Testis (tissue), 3 donors: Measurements from ENCODE around the gene TEP1. TPM values are rescaled to one million over a fixed set of nuclear protein-coding genes. Genes with fewer than 3 reads are reported as not detected.

Experiments used
- DNase-seq: peaks from one replicate; pipeline ENCODE4 v3.0.0-alpha.2; 2019
- H3K27ac ChIP-seq, 2 donors: fragments of 200-600 bp; sonication (generic); one replicate each; pipeline ENCODE4 v1.5.1; 2019
- H3K27me3 ChIP-seq: fragments of 200-600 bp; sonication (generic); one replicate; pipeline ENCODE4 v1.5.1; 2019
- H3K36me3 ChIP-seq: fragments of 200-600 bp; sonication (generic); one replicate; pipeline ENCODE4 v1.5.1; 2017; ENCODE audit warnings: low read depth; ENCODE audit errors: missing control alignments
- H3K4me1 ChIP-seq: fragments of 200-600 bp; sonication (generic); one replicate; pipeline ENCODE4 v1.5.1; 2019
- H3K4me3 ChIP-seq, 2 donors: fragments of 200-600 bp; sonication (generic); one replicate each; pipeline ENCODE4 v1.5.1; 2017 to 2019
- H3K9me3 ChIP-seq: fragments of 200-600 bp; sonication (generic); one replicate; pipeline ENCODE4 v1.5.1; 2017
- CTCF ChIP-seq, 3 experiments: fragments of 450-650 bp in 2 of 3; fragments of 200-600 bp in 1 of 3; sonication (generic) in 1 of 3; IDR thresholded peaks; one replicate each; pipeline ENCODE4 v1.5.1; 2016 to 2019; ENCODE audit warnings: antibody characterized with exemption in 3 of 3, mild to moderate bottlenecking in 2 of 3, moderate library complexity in 1 of 3
- POLR2A ChIP-seq: fragments of 450-650 bp; IDR thresholded peaks from one replicate; pipeline ENCODE4 v1.6.1; 2017; ENCODE audit warnings: antibody characterized with exemption, mild to moderate bottlenecking, moderate library complexity
- WGBS, 2 donors: methylation state at CpG; one replicate each; pipeline ENCODE4 v1.1.5; 2018; 5-methylcytosine and 5-hydroxymethylcytosine counted together
- intact Hi-C: fragments of 100-400 bp; cut with DNase I; formaldehyde crosslinking; loops from one replicate; pipeline ENCODE4 v1.15.1; 2023; ENCODE audit warnings: low total_unique reads
- polyA plus RNA-seq: library from polyadenylated mRNA; stranded (reverse); fragments of 350-450 nt; fragmentation: Illumina TruSeq; extraction: RNeasy Lipid Tissue Mini Kit (QIAGEN cat#74804); gene quantifications from one replicate; pipeline ENCODE4 v1.2.3, GENCODE V29; 2014; ENCODE audit warnings: low read depth, low replicate concordance; ENCODE audit not compliant: insufficient read depth
- total RNA-seq, 2 donors: library from RNA; depleted of rRNA; stranded (reverse); fragments of >200 nt; gene quantifications; one replicate each; pipeline ENCODE4 v1.2.3, GENCODE V29; 2016

Gene TEP1
- total and polyA plus RNA-seq, 3 donors from 2014 or later, result 11.6 to 19.1 (median 16.5) TPM

- 43 to 50% methylated on average over 2 of the region's 2 CpGs for WGBS, 2 donors
- Histone ChIP-seq H3K9me3 (no peaks in the 10 kb centered on the region), H3K4me3 (no peak overlapping the region), H3K36me3 (no peaks in the 10 kb centered on the region), H3K27me3 (no peaks in the 10 kb centered on the region), H3K4me1 (no peaks in the 10 kb centered on the region), H3K27ac (no peak overlapping the region)
- TF ChIP-seq CTCF (IDR thresholded peaks at IDR 0.05) (no peak), POLR2A (no peak)
- intact Hi-C loops, result no loop called here
- DNase-seq, result no peak
Measured at GRCh38 chr14:20424851-20425250, 11.6 kb upstream of the TEP1 start.

GRCh38 chr14:20422886-20423285, 9.6 kb upstream of the TEP1 start:
- WGBS, 2 donors, result 36 to 67% methylated on average over 2 of the region's 2 CpGs
- intact Hi-C loops, result no loop called here
- no peaks in the 10 kb centered on the region for H3K27me3 ChIP-seq

GRCh38 chr14:20421267-20421666, 8.0 kb upstream of the TEP1 start:
- intact Hi-C loops, result no loop called here
- WGBS, 2 donors, result 61 to 73% methylated on average over 2 of the region's 2 CpGs

More at GRCh38 chr14:20422886-20423285, 9.6 kb upstream of the TEP1 start:
- Histone ChIP-seq H3K4me3 (no peak overlapping the region), H3K9me3 (no peaks in the 10 kb centered on the region), H3K27ac (no peak overlapping the region), H3K36me3 (no peaks in the 10 kb centered on the region), H3K4me1 (no peaks in the 10 kb centered on the region)
- no peak for DNase-seq
- TF ChIP-seq POLR2A (no peak), CTCF (IDR thresholded peaks at IDR 0.05) (no peak)

GRCh38 chr14:20419419-20419818, 6.1 kb upstream of the TEP1 start:
- H3K36me3 ChIP-seq, result no peaks in the 10 kb centered on the region
- no peak for TF ChIP-seq POLR2A
- TF ChIP-seq CTCF (IDR thresholded peaks at IDR 0.05), result no peak
- H3K4me1 ChIP-seq, result peaks cover under 1% of the 10 kb centered on the region
- no peak overlapping the region for H3K4me3 ChIP-seq
- H3K27me3 ChIP-seq, result no peaks in the 10 kb centered on the region
- intact Hi-C loops, result no loop called here
- no peaks in the 10 kb centered on the region for H3K9me3 ChIP-seq
- DNase-seq, result no peak
- WGBS, 2 donors, result 70 to 77% methylated on average over 1 of the region's 1 CpG
- H3K27ac ChIP-seq, result no peak overlapping the region

More at GRCh38 chr14:20421267-20421666, 8.0 kb upstream of the TEP1 start:
- Histone ChIP-seq H3K27me3 (no peaks in the 10 kb centered on the region), H3K4me3 (no peak overlapping the region), H3K9me3 (no peaks in the 10 kb centered on the region), H3K4me1 (no peaks in the 10 kb centered on the region), H3K27ac (no peak overlapping the region), H3K36me3 (no peaks in the 10 kb centered on the region)
- TF ChIP-seq POLR2A (no peak), CTCF (IDR thresholded peaks at IDR 0.05) (no peak)
- no peak for DNase-seq

- peaks cover 7% of the 10 kb centered on the region for H3K4me1 ChIP-seq
- WGBS, 2 donors, result 92 to 98% methylated on average over 2 of the region's 2 CpGs
- no peaks in the 10 kb centered on the region for H3K9me3 ChIP-seq
- TF ChIP-seq CTCF (IDR thresholded peaks at IDR 0.05), result no peak
- no peak for TF ChIP-seq POLR2A
- intact Hi-C loops, result no loop called here
- no peak for DNase-seq
- H3K36me3 ChIP-seq, result no peaks in the 10 kb centered on the region
- no peak overlapping the region for H3K27ac ChIP-seq
- H3K4me3 ChIP-seq, result no peak overlapping the region
- H3K27me3 ChIP-seq, result no peaks in the 10 kb centered on the region
Measured at GRCh38 chr14:20418501-20418909, 5.2 kb upstream of the TEP1 start.
